Activated CD8-positive, alpha-beta memory T cell treated with anti-CD3 and anti-CD28 coated beads, Interleukin-2, amount 50 U/mL, for 1 hour (primary cell): Measurements from ENCODE around the gene MET.
"Not testable (repeated sequence)": the region's sequence is repeated elsewhere in the genome, so short reads cannot be mapped to it uniquely, and the experiment has no call there.

Experiments used
- DNase-seq: peaks from one replicate; pipeline ENCODE4 v3.0.0-alpha.2; 2020; ENCODE audit errors: extremely low read depth

Gene MET

GRCh38 chr7:116752305-116753074 is 80.5 kb downstream of the MET start:
- no peak for DNase-seq

- no peak for DNase-seq
Observed at GRCh38 chr7:116753130-116753529, 81.1 kb downstream of the MET start.

GRCh38 chr7:116754186-116754585 is 82.2 kb downstream of the MET start:
- no peak for DNase-seq

- DNase-seq, result no peak
Observed at GRCh38 chr7:116757283-116757682, 85.3 kb downstream of the MET start.

GRCh38 chr7:116759642-116760041 is 87.6 kb downstream of the MET start:
- not testable (repeated sequence) for DNase-seq

- no peak for DNase-seq
Observed at GRCh38 chr7:116762971-116763370, 91.0 kb downstream of the MET start.

- DNase-seq, result no peak
Observed at GRCh38 chr7:116763647-116764046, 91.7 kb downstream of the MET start.

GRCh38 chr7:116766881-116767280 is 94.9 kb downstream of the MET start:
- DNase-seq, result no peak

- no peak for DNase-seq
Observed at GRCh38 chr7:116769546-116769945, 97.5 kb downstream of the MET start.

- no peak for DNase-seq
Observed at GRCh38 chr7:116770941-116771340, 98.9 kb downstream of the MET start.

- no peak for DNase-seq
Observed at GRCh38 chr7:116771640-116772039, 99.6 kb downstream of the MET start.

- DNase-seq, result no peak
Observed at GRCh38 chr7:116772423-116772863, 100.4 kb downstream of the MET start.

- DNase-seq, result no peak
Observed at GRCh38 chr7:116772926-116773749, 101.1 kb downstream of the MET start.

GRCh38 chr7:116776046-116776445 is 104.0 kb downstream of the MET start:
- DNase-seq, result no peak

GRCh38 chr7:116776610-116777289 is 104.8 kb downstream of the MET start:
- no peak for DNase-seq

GRCh38 chr7:116777651-116778281 is 105.8 kb downstream of the MET start:
- no peak for DNase-seq

- no peak for DNase-seq
Observed at GRCh38 chr7:116779216-116779615, 107.2 kb downstream of the MET start.

- no peak for DNase-seq
Observed at GRCh38 chr7:116779931-116780330, 107.9 kb downstream of the MET start.

GRCh38 chr7:116780521-116780920 is 108.5 kb downstream of the MET start:
- DNase-seq, result no peak

- no peak for DNase-seq
Observed at GRCh38 chr7:116780966-116781365, 109.0 kb downstream of the MET start.

GRCh38 chr7:116781584-116781983 is 109.6 kb downstream of the MET start:
- DNase-seq, result no peak

- DNase-seq, result no peak
Observed at GRCh38 chr7:116782177-116782711, 110.2 kb downstream of the MET start.
